HepG2 (cell line): ENCODE data around the gene PARM1. TPM values are rescaled to one million over a fixed set of nuclear protein-coding genes. Genes with fewer than 3 reads are reported as not detected.

Source experiments
- SOX6 ChIP-seq, 2 experiments: fragments of 450-650 bp in 1 of 2; sonication (generic) in 1 of 2; formaldehyde crosslinking in 1 of 2; IDR thresholded peaks; 2 replicates each; pipeline versions ENCODE4 v1.4.0 to v1.6.1; 2017 to 2020; ENCODE audit warnings: antibody characterized with exemption in 1 of 2, mild to moderate bottlenecking in 1 of 2, missing genetic modification reagents in 1 of 2
- ZBTB40 ChIP-seq, 2 experiments: fragments of 450-650 bp in 1 of 2; sonication (generic) in 1 of 2; formaldehyde crosslinking in 1 of 2; IDR thresholded peaks; 2 replicates each; pipeline versions ENCODE4 v1.6.1 to v1.8.0; 2016 to 2022; ENCODE audit warnings: antibody characterized with exemption in 1 of 2, mild to moderate bottlenecking in 1 of 2, missing genetic modification reagents in 1 of 2
- ZNF619 ChIP-seq: sonication (generic); formaldehyde crosslinking; IDR thresholded peaks from 2 replicates; pipeline ENCODE4 v1.4.0; 2020; ENCODE audit warnings: mild to moderate bottlenecking, missing genetic modification reagents
- polyA plus RNA-seq, 8 experiments: library from polyadenylated mRNA; depleted of rRNA in 3 of 8; stranded (reverse) in 7 of 8; unstranded in 1 of 8; fragments of >200 nt; fragmentation: Illumina TruSeq in 4 of 8; extraction: Trizol in 4 of 8; gene quantifications; 2 replicates each; pipeline versions ENCODE4 v1.2.1 to v1.2.3, GENCODE V29; 2011 to 2016; ENCODE audit warnings: low read depth in 4 of 8, missing spikeins in 1 of 8, mixed read lengths in 1 of 8; ENCODE audit not compliant: insufficient read depth in 1 of 8
- total RNA-seq, 5 experiments: library from RNA; depleted of rRNA; stranded (reverse); fragments of >200 nt; fragmentation: Illumina TruSeq; extraction: Trizol; gene quantifications; 2 replicates each; pipeline ENCODE4 v1.2.3, GENCODE V29; 2016; ENCODE audit warnings: low read depth in 1 of 5
- TF ChIP-seq, protein P1 (sequence below): IDR thresholded peaks from 2 replicates; pipeline ENCODE4 v1.6.1; 2018; ENCODE audit warnings: missing genetic modification reagents, mild to moderate bottlenecking, missing compliant biosample characterization

PARM1 gene
- total and polyA plus RNA-seq, 2 of the 13 experiments (the other 11 are each of a cell fraction or from before 2014, with no cell fraction given): not detected

DNA sequence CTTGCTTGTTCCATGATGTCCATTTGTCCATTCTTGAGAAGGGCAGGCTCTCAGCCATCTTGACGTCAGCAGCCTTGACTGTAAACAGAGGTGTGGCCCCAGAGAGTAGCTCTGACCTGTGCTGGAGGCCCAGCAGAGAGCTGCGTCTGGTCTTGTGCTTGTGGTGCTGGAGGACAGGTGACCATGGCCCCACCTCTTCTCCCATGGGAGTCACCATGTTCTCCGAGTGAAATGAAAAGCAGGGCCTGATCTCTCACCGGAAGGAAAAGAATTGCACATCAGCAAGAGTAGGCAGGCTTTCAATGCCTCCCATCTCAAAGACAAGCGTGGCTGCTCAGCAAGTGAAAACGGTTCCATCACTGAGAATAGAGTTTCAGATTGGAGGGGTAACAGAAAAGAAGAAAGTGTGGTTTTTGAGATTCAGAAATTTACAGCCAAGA is 11.5 kb downstream of the PARM1 start (continued):
- TF ChIP-seq SOX6 (IDR thresholded peaks at IDR 0.05) (no peak), SOX6 (CRISPR knock-in tag; IDR thresholded peaks at IDR 0.05) (no peak), ZNF619 (CRISPR knock-in tag) (no peak), ZBTB40 (IDR thresholded peaks at IDR 0.05) (no peak), ZBTB40 (CRISPR knock-in tag; IDR thresholded peaks at IDR 0.05) (no peak)
- TF ChIP-seq, protein P1, sequence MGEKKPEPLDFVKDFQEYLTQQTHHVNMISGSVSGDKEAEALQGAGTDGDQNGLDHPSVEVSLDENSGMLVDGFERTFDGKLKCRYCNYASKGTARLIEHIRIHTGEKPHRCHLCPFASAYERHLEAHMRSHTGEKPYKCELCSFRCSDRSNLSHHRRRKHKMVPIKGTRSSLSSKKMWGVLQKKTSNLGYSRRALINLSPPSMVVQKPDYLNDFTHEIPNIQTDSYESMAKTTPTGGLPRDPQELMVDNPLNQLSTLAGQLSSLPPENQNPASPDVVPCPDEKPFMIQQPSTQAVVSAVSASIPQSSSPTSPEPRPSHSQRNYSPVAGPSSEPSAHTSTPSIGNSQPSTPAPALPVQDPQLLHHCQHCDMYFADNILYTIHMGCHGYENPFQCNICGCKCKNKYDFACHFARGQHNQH (CRISPR knock-in tag): no peak
